HG02678 (cell line): Measurements from ENCODE around the gene EMC9.

Source experiments
- ATAC-seq: cut with Tn5 transposase; IDR thresholded peaks from one replicate; pipeline ENCODE4 v1.9.1; 2021; ENCODE audit warnings: mild to moderate bottlenecking, moderate library complexity; ENCODE audit not compliant: unreplicated experiment

The EMC9 gene, protein sequence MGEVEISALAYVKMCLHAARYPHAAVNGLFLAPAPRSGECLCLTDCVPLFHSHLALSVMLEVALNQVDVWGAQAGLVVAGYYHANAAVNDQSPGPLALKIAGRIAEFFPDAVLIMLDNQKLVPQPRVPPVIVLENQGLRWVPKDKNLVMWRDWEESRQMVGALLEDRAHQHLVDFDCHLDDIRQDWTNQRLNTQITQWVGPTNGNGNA

DNA sequence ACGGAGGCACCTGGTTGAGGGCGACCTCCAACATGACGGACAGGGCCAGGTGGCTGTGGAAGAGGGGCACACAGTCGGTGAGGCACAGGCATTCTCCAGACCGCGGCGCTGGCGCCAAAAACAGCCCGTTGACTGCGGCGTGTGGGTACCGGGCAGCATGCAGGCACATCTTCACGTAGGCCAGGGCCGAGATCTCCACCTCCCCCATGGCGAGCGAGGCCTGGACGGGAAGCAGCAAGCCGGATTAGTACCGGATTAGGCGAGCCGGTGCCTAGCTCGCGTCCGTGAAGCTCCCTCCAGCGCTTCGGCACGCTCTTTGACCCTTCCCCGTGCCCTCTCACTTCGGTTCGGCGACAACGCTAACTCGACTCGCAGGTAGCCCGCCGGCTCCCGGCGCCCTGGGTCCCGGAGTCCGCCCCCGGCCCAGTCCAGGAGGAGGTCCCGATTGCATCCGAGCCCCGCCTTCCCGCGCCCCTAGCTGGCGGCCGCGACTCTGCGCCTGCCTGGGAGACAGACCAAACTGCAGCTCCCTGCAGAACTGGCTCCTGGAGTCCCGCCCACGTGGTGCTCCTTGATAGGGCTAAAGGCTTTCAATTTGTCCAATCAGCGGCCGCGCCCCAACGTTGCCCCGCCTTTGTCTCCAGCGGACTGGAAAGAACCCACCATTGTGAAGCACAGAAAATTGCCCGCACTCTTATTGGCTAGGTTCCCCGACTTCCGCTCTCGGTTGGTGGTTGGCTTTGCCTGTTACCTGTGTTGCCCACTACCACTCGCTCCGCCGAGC lies at the start of gene EMC9:
Gene EMC9, minus strand, starts transcription at position 495 of the 784 bp plus-strand sequence. Its CDS starts 287 bp downstream, at position 208.
- ATAC-seq = peak; percentile 88

DNA sequence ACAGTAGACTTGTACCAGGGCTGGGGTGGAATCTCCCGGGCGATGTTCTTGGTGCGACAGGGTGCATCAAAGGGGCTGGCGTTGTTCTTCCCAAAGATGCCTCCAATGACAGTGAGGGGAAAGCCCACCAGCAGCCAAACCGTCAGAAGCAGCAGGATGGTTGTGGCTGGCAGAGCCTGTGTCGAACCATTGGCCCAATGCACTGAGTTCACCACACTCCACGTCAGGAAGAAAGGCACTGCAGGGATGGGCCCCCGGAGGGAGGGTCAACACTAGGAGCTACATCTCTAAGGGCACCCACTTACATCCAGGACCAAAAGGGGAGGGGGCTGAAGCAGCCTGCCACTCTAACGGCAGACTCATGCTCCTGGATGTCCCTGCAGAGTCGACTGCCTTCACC lies 49.0 kb upstream of the EMC9 start:
- ATAC-seq = no peak

DNA sequence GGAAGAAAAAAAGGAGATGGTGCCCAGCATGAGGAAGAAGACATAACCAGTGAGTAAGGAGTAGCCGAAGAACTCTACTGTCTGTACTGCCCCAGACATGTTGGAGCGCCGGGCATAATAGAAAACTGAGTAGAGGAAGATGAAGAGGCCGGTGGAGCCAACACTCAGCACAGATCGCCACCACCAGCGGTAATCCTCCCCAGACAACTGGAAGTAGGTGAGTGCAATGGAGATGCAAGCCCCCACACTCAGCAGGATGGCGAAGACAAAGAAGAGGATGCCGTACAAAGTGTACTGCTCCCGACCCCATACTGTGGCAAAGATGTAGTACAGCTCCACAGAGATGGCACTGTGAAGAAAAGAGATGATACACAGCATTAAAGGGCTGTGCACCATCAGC lies 48.1 kb upstream of the EMC9 start:
- ATAC-seq = no peak

DNA sequence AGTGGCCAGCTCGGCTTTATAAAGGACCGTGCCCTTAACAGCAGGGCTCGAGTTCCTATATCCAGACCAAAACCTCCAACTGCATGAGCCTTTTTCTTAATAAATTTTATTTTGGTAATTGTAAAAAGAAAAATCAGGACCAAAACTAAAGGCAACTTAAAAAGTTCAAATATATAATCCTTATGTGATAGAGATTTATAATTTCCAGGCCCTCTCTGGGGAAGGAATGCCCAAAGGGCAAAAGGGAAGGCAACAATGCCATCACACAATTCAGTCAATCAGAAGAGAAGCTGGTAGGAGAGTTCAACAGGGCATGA lies 47.6 kb upstream of the EMC9 start:
- no peak for ATAC-seq

DNA sequence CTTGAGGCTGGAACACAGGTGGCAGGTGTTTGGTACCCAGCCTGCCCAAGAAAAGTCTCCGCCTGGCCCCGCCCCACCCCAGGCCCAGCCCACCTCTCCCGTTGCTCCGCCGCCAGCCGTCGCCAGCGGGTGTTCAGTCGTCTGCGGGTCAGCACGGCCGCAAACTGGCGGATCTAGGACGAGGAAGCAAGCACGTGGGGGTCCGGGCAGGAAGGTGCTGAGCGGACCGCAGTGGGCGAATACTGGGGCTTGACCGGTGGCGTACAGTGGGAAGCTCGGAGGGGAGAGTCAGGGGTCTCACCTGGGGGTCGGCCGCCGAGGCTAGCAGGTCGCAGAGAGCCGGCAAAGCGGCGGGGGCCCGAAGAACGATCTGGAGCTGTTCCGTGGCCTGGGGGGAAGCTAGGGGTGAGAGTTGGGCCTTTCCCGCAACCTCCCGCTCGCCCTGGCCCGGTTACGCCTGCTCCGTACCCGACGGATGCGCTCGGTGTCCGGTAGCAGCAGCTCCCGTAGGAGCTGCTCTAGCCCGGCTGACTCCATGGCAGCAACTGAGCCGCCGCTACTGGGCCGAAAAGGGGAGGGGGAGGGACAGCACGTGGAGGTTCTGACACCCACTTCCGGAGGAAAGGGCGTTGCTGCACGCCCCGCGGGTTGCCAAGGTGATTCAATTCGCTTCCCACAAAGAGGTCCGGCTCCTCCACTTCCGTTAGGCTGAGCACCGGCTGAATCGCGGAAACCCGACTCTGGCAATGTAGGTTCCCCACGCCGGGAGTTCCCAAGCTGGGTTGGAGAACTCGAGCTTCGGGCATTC lies 47.1 kb upstream of the EMC9 start, which contains the start of gene IPO4:
Gene IPO4, minus strand, starts transcription at position 566 of the 808 bp plus-strand sequence. Its CDS starts 29 bp downstream, at position 537.
- peak; percentile 90 for ATAC-seq

DNA sequence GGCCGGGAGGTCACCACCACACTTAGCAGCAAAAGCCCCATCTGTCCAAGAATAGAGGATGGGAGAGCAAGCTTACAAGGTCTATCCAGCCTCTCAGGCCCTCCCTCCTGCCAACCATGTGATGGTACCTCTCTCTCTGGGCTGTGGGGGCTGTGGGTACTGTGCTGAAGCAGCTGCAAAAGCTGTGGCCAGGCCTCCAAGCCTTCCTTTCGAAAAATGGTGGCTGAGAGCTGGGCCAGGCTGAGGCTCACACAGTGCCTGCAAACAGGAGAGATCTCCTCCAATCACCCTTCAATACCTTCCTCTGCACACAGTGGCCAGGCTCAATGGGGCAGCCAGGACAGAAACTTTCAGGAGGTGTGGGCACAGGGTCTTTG lies 46.1 kb upstream of the EMC9 start:
- no peak for ATAC-seq

DNA sequence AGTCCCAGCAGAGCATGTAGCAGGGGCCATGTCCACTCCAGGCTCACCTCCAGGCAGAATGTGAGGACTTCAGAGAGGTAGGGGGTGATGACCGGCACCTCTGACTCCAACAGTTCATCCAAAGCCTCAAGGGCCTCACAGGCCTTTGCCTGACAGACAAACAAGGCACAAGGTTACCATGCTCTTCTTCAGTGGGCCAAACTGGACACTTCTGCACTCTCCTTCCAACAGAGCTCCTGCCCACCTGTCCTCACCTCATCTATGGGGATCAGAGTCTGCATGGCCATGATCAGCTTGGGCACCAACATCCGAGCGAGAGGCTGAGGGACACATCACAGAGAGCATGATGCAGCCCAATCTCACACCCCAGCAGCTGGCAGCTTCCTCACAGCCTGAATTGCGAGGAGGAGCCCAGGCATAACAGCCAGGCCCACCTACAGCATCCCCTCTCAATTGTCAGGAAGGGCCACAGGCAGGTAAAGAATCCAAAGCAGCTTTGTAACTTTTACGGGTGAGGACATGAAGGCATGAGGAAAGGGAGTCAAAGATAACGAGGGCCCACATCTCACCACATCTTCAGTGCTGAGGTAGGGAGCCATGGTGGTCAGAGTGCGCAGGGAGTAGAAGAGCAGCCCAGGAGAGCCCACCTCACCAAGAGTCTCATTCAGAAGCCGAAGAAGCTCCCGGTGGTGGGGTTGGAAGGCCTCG lies 45.6 kb upstream of the EMC9 start:
- no peak for ATAC-seq

DNA sequence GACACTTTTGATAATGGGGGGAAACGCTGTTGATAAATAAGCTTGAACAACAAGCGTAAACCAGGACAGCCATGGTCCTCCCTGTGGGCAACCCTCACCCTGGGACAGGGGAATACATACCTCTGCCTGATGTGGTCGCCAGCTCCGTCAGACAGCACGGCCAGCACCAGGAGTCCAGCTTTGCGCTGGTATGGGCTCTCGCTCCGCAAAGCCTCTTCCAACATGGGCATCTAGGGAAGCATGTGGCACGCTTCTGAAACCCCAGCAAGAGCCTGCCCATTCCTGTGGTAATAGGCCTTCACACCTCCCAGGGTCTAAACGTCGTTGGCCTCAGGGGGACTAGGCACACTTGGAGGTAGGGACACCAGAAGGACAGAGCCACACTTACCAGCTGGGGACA lies 44.4 kb upstream of the EMC9 start:
- ATAC-seq = no peak

DNA sequence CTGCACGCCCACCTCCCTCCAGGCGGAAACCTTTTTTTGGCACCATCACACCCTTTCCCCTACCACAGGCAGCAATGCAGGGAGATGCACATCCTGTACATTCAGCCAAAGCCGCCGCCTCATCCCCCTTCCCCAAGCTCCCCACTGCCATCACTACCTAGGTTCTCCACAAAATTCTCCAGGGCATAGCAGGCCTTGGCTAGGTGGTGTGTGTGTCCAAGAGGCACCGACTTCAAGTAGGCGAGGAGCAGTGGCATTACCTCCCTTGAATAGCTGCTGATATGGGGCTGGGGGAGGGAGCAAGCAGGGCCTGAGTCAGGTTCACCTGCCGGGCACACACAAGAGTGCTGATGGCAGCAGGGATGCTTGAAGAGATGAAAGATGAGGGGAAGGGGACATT lies 43.6 kb upstream of the EMC9 start:
- no peak for ATAC-seq

DNA sequence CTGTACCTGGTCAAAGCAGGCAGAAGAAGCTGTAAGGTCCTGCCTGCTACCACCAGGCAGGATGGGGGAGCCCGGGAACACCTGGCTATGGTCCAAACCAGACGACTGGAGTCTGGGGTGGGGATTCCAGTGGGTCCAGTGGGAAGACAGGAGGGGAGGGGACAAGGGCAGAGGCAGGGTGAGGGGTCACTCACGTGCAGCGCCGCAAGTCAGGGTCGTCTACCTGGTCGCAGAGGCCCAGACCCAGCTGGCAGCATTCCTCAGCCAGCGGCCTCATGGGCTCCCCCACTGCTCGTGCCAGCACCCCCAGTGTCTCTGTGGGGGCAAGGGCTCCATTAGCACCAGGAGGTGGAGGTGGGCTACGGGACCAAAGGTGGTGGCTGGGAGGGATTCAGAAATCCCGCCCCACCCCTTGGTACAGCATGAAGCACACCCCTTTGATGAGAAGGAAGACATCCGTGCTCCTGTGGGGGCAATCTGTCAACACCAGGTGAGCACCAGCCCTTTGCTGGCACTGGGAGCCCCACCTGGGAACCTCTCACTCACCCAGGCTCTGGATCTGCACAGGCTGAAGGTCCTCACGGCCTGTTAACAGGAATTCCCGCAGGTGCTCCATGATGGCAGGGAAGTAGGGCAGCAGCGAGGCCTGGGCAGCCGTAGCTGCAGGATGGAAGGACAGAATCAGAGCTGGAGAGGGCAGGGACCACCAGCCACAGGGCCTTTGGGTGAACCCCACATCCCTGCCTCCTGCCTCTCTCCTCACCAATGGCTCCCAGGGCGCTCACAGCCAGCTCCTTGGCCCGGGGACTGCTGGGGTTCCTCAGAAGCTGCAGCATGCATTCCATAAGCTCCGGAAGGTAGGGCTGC lies 42.9 kb upstream of the EMC9 start:
- no peak for ATAC-seq

DNA sequence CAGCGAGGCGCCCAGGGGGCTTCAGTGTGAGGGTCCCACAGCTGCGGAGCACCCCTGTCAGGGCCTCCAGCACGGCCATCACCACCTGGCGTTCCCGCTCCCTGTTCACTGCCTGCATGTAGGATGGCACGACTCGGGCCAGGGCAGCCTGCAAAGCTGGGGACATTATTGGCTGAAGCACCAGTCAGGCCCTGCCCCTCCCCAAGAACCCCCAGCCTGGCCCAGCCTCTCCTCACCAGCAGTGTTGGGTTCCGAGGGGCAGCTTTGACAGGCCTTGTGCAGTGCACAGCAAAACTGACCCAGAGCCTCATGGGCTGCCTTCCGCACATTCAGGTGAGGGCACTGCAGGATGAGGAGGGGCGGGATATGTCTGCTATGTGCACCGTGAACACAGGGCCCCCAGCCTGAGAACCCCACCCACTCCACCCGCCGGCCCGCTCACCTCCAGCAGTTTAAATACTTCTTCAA lies 41.7 kb upstream of the EMC9 start:
- no peak for ATAC-seq

DNA sequence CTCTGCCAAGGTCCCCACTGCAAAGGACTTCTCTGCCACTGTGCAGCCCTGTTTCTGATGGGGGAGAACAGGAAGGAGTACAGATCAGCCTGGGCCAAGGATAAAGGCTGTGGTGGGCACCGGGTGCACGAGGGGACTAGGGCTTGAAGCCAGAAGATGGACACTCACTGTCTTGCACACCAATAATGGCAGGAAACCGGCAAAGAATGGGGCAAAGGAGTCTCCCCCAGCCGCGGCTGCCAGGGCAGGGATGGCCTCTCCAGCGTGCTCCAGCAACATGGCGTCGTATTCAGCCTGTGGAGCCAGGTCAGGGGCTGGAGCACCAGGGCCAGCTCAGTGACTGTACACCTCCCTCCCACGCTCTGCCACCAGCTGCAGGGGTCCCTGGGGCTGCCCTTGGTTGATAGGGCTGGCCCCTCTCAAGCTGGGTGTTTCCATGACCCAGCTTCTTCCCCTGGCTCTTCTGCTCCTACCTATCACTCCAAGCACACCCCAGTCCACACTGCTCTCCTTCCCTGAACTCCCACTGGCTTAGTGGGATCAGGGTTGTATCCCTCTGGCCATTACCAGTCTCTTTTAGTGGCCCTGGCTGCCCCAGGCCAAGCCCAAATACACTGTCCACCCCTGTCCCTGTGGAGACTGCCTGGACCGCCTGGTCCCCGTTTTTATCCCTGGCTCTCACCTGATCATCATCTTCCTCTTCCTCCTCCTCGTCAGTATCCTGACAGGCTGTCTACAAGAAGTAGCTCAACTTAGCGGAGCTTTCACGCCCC lies 40.9 kb upstream of the EMC9 start:
- no peak for ATAC-seq

DNA sequence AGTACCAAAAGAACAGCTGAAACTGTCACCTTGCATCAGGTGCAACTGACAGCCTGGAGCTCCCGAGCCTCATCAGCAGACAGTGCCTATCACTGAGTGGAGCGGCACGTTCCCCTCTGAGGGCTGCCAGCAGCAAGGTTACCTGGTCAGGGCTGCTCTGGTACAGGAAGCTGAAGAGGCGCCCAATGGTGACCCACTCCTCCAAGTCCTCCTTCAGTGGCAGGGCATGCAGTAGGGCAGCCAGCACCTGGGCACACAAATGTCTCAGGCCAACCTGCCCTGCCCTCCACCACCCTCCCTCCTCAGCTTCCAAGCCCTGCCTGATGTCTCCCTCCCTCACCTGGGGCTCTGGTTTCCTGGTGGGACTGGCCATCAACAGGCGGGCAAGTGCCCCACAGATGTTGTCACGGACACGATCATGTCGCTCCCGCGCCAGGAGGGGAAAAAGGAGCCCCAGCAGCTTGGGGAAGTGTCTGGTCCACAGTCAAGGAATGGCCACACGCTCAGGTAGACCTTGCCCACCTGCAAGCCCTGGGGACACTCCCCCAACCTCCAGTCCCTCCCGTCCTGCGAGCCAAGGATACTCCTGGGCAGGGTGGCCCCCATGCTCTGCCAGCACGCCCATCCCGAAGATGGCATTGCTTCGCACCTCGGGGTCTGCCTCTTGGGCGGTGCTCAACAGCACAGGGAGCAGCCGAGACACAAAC lies 40.1 kb upstream of the EMC9 start:
- no peak for ATAC-seq

DNA sequence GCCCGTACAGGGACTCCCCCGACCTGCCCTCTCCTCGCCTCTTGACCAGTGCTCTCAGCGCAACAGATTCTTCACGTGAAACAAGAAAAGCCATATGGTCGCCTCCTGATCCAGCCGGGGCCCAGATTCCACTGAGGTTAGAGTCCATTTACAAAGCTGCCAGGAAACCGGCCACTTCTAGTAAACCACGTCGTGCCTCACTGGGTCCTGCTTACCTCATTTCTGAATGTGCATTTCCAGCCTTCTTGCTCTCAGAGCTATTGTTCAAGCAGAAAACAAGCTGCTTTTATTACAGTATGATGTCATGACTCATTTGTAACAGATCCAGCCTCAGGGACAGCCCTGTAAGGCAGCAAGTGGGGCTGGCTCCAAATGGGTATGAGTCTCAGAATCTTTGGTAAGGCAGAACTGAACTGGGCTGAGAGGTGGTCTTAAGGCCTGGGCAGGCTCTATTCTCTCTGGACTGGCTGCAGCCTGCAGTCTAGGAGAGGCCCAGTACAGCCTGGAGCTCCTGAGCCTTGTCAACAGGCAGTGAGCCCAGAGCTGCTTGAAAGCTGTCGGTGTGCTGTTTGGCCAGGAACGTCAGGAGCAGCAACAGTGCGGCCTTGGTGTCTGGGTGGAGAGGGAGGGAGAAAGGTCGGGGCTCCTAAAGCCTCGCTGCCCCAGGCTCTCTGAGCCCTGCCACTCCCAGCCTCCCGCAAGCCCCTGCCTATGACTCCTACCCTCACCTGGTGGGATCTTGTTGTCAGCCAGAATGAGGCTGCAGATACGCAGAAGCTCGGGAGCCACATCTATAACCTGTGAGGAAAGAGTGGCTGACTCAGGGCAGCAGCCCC lies 38.8 kb upstream of the EMC9 start:
- no peak for ATAC-seq

DNA sequence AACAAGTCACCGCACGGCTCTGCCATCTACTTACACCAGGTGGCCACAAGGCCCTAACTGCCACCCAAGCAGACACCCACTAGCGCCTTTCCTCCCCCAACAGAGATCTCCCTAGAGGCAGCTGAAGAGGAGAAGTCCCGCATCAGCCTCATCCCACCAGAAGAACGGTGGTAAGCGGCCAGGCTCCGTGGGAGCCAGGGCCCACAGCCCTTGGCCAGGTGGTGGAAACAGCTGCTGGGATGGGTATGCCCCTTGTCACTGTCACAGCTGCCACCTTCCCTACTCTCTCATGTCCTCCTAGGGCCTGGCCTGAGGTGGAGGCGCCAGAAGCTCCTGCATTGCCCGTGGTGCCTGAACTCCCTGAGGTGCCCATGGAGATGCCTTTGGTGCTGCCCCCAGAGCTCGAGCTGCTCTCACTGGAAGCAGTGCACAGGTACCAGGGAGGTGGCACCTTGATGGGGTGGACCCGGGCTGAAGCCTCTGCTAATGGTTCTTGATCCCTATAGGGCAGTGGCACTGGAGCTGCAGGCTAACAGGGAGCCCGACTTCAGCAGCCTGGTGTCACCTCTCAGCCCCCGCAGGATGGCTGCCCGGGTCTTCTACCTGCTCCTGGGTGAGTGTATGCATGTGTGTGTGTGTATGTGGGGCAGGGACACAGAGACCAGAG lies 38.0 kb upstream of the EMC9 start:
- ATAC-seq = no peak

DNA sequence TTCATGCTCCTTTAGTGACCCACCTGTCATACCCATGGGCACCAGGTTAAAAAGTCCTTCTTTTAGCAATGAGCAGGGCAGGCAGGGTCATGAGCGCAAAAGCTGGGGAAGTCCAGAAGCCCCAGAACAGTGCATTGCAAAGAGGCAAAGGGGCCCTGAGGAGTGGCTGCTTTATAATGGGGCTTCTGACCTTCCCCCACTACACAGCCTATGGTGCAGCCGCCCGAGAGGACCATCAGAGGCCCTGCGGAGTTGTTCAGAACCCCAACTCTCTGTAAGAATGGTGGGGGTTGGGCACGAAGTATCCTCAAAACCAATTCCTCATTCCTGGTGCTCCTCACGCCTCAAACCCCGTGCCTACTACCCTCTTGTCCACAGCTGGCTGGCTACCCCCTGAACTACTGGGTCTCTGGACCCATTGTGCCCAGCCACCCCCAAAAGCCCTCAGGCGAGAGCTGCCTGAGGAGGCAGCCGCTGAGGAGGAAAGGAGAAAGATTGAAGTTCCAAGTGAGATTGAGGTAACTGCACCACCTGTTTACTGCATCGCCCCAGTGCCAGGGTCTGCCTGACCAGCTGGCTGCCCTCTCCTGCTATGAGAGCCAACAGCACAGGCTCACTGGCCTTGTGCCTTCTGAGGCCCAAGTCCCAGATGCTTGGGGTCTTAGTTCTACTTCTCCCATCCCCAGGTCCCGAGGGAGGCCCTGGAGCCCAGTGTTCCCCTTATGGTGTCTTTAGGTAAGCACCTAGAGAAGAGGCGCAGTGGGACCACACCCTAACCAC lies 37.2 kb upstream of the EMC9 start:
- ATAC-seq = no peak

DNA sequence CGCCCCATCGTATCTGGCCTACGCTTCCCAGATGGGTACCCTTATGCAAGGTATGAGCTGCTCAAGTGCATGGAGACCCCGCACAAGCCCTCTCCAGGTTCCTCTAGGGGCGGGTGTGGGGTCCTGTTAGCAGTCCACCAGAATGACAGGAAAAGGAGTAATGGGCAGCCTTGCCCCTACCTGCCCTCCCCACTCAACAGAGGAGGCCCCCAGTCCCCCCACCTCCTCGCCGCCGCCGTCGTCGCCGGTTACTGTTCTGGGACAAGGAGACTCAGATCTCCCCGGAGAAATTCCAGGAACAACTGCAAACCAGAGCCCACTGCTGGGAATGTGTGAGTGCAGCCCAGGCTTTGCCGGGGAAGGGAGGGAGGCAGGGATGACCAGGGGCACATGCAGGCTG lies 36.5 kb upstream of the EMC9 start:
- ATAC-seq = no peak
